Measurements from ENCODE around the gene MYBPC3. TPM values are rescaled to one million over a fixed set of nuclear protein-coding genes. Genes with fewer than 3 reads are reported as not detected.

MYBPC3 gene
- total and polyA plus RNA-seq, 2 experiments from 2014 or later: not detected

GRCh38 chr11:47379317-47379716, 26.8 kb upstream of the MYBPC3 start:
- no peak overlapping the region for H3K4me2 ChIP-seq
- H3K79me2 ChIP-seq (replicated peaks; ENCODE audit: insufficient read depth): no peaks in the 10 kb centered on the region
- DNase-seq (ENCODE audit: low spot score): no peak
- 0 out of 2 replicates have a peak, but pooled peaks cover 2% of the 10 kb centered on the region for H3K9me2 ChIP-seq (ENCODE audit: insufficient read depth)
- Mint-ChIP-seq H3K4me3 (no peak overlapping the region), H3K4me1 (peaks cover 3% of the 10 kb centered on the region; the same call in 2 of the 3 replicates), H3K9me3 (no peaks in the 10 kb centered on the region; the same call in 2 of the 3 replicates), H3K36me3 (ENCODE audit: low read depth) (no peaks in the 10 kb centered on the region), H3K27me3 (ENCODE audit: insufficient read depth, low read depth, poor library complexity) (peaks cover 6% of the 10 kb centered on the region), H3K27ac (no peak overlapping the region)
- no peaks in the 10 kb centered on the region for H3K36me3 ChIP-seq (ENCODE audit: insufficient read depth)
- no peak overlapping the region for H3K4me3 ChIP-seq
- TF ChIP-seq ZNF114 (CRISPR knock-in tag; IDR thresholded peaks at IDR 0.05) (no peak), EZH2 (IDR thresholded peaks at IDR 0.05; ENCODE audit: low read depth, unreplicated experiment) (no peak), STAT1 (IDR thresholded peaks at IDR 0.05; ENCODE audit: unreplicated experiment) (no peak), CTCF (conservative IDR thresholded peaks at IDR 0.05; ENCODE audit: low read depth in 2 of 2) (no peak), NANOG (IDR thresholded peaks at IDR 0.05; ENCODE audit: borderline replicate concordance) (no peak), ZNF462 (CRISPR knock-in tag; IDR thresholded peaks at IDR 0.05) (no peak), EZH2phosphoT487 (IDR thresholded peaks at IDR 0.05; ENCODE audit: unreplicated experiment) (no peak), JUNB (IDR thresholded peaks at IDR 0.05; ENCODE audit: unreplicated experiment) (no peak), ETS1 (IDR thresholded peaks at IDR 0.05) (no peak), CREB1 (CRISPR knock-in tag; IDR thresholded peaks at IDR 0.05; ENCODE audit: low read depth) (no peak), ZNF331 (CRISPR knock-in tag; IDR thresholded peaks at IDR 0.05; ENCODE audit: low read depth) (no peak), POLR2AphosphoS5 (IDR thresholded peaks at IDR 0.05; ENCODE audit: low read depth) (no peak), REST (IDR thresholded peaks at IDR 0.05; ENCODE audit: unreplicated experiment) (no peak)
- no peaks in the 10 kb centered on the region for H4K20me1 ChIP-seq (replicated peaks; ENCODE audit: insufficient read depth)
- no peak for ATAC-seq
- no peaks in the 10 kb centered on the region for H3F3A ChIP-seq (replicated peaks; ENCODE audit: low read depth)
- no peak overlapping the region for H2AFZ ChIP-seq
- H3K27me3 ChIP-seq (ENCODE audit: insufficient read depth): no peaks in the 10 kb centered on the region
- no peak overlapping the region for H3K27ac ChIP-seq (ENCODE audit: low read depth)
- H3K4me1 ChIP-seq (ENCODE audit: insufficient read depth): no peaks in the 10 kb centered on the region; the same call in 1 of the 2 replicates

Data from GM23338 (cell line).